Measurements from ENCODE around the gene PMM2.

DNA sequence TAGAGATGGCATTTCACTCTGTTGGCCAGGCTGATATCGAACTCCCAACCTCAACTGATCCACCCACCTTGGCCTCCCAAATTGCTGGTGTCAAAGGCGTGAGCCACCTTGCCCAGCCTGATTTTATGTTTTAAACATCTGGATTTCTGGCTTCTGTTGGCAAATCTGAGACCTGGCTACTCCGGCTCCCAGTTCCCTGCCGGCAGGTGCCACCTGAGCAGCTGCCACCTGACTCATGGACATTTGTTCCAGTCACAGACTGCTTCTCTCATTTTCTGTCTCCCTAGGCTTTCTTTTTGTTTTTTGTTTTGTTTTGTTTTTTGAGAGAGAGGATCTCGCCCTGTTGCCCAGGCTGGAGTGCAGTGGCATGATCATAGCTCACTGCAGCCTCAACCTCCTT lies 9.6 kb downstream of the PMM2 start:
- TF ChIP-seq POLR2A (IDR thresholded peaks at IDR 0.05) (no peak), EP300 (IDR thresholded peaks at IDR 0.05) (no peak), POLR2AphosphoS5 (IDR thresholded peaks at IDR 0.05) (no peak)
- TF ChIP-seq, protein P1, sequence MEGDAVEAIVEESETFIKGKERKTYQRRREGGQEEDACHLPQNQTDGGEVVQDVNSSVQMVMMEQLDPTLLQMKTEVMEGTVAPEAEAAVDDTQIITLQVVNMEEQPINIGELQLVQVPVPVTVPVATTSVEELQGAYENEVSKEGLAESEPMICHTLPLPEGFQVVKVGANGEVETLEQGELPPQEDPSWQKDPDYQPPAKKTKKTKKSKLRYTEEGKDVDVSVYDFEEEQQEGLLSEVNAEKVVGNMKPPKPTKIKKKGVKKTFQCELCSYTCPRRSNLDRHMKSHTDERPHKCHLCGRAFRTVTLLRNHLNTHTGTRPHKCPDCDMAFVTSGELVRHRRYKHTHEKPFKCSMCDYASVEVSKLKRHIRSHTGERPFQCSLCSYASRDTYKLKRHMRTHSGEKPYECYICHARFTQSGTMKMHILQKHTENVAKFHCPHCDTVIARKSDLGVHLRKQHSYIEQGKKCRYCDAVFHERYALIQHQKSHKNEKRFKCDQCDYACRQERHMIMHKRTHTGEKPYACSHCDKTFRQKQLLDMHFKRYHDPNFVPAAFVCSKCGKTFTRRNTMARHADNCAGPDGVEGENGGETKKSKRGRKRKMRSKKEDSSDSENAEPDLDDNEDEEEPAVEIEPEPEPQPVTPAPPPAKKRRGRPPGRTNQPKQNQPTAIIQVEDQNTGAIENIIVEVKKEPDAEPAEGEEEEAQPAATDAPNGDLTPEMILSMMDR (IDR thresholded peaks at IDR 0.05): no peak

Data from gastroesophageal sphincter (tissue), 3 donors.